Neural cell (in vitro differentiated cells): ENCODE measurements around the gene MAGI1.

Experiments
- POLR2AphosphoS5 ChIP-seq: IDR thresholded peaks from 2 replicates; pipeline ENCODE4 v1.6.1; 2012
- TF ChIP-seq, protein P1 (sequence below): fragments of 450-650 bp; IDR thresholded peaks from 2 replicates; pipeline ENCODE4 v1.5.1; 2014; ENCODE audit warnings: antibody characterized with exemption, mild to moderate bottlenecking, moderate library complexity; ENCODE audit not compliant: poor library complexity, severe bottlenecking

DNA sequence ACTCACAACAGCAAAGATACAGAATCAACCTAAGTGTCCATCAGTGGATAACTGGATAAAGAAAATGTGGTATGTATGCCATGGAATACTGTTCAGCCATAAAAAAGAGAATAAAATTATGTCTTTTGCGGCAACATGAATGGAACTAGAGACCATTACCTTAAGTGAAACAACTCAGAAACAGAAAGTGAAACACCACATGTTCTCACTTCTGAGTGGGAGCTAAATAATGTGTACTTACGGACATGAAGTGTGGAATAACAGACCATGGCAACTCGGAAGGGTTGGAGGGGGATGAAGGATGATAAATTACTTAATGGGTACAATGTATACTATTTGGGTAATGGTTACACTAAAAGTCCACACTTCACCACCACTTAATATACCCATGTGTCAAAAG is 600.6 kb downstream of the MAGI1 start:
- no peak for TF ChIP-seq POLR2AphosphoS5
- TF ChIP-seq, protein P1, sequence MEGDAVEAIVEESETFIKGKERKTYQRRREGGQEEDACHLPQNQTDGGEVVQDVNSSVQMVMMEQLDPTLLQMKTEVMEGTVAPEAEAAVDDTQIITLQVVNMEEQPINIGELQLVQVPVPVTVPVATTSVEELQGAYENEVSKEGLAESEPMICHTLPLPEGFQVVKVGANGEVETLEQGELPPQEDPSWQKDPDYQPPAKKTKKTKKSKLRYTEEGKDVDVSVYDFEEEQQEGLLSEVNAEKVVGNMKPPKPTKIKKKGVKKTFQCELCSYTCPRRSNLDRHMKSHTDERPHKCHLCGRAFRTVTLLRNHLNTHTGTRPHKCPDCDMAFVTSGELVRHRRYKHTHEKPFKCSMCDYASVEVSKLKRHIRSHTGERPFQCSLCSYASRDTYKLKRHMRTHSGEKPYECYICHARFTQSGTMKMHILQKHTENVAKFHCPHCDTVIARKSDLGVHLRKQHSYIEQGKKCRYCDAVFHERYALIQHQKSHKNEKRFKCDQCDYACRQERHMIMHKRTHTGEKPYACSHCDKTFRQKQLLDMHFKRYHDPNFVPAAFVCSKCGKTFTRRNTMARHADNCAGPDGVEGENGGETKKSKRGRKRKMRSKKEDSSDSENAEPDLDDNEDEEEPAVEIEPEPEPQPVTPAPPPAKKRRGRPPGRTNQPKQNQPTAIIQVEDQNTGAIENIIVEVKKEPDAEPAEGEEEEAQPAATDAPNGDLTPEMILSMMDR, result no peak
